DMS 273 (cell line): ENCODE results near the gene MED8.

ENCODE experiments used
- DNase-seq: peaks from one replicate; lab custom pipeline; 2025; ENCODE audit not compliant: unreplicated experiment; lab: John Stamatoyannopoulos, UW

The MED8 gene

DNA sequence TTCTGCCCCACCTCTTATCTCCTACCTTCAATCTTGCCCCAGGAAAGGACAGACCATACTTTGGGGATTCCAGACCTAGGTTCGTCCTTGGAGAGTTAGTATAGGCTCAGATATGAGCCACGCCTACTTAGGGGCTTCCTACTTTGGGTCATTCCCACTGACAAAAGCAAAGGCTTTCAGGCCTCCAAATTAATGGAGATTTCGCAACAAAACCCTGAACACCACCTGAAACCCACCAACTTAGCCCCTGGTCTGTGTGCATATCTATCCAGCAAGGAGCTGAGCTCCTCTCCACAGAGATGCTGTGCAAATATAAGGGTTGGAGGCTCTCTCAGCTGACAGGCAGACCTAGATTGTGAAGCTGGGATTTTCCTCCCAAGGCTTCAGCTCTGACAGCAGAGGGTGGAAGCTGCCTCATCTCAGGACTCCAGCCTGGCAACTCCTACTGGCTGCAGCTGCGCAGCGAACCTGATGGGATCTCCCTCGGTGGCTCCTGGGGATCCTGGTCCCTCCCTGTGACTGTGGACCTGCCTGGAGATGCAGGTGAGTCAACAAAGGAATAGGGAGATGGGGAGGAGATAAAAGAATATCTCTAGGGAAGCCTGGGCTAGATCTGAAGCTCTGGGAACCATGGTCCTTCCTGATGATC is 49.9 kb downstream of the MED8 start:
- no peak for DNase-seq

DNA sequence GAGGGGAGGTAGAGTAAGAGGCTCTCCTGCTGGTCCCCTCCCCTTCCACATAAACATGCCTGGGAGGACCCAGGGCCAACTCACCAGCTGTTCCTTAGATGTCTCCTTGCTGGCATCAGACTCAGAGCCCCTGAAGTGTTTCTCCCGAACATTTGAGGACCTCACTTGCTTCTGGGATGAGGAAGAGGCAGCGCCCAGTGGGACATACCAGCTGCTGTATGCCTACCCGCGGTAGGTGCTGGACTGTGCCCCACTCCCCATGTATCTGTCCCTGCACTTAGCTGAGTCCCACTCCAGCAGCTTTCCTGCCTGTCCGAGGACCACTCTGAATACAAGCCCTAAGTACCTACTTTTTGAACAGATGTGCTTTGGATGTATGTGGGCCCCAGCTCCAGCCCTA is 51.6 kb downstream of the MED8 start:
- DNase-seq = no peak

DNA sequence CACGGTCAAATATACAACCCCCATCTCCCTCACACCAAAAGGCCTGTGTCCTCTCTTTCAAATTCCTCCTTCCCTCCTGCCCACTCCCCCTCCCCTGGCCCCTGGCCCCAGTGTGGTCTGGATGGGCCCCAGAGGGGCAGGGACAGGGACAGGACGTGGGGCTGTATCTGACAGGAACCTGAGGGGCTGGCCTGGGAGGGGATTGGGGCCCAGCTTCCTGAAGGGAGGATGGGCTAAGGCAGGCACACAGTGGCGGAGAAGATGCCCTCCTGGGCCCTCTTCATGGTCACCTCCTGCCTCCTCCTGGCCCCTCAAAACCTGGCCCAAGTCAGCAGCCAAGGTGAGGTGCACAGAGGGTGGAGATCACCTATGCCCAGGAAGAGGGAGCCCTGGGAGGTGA is 52.0 kb downstream of the MED8 start, which contains the start of gene MPL:
TSS of gene MPL (plus strand) at position 231 of the 400 bp plus-strand sequence. CDS start at position 262, 31 bp downstream.
- DNase-seq = no peak

DNA sequence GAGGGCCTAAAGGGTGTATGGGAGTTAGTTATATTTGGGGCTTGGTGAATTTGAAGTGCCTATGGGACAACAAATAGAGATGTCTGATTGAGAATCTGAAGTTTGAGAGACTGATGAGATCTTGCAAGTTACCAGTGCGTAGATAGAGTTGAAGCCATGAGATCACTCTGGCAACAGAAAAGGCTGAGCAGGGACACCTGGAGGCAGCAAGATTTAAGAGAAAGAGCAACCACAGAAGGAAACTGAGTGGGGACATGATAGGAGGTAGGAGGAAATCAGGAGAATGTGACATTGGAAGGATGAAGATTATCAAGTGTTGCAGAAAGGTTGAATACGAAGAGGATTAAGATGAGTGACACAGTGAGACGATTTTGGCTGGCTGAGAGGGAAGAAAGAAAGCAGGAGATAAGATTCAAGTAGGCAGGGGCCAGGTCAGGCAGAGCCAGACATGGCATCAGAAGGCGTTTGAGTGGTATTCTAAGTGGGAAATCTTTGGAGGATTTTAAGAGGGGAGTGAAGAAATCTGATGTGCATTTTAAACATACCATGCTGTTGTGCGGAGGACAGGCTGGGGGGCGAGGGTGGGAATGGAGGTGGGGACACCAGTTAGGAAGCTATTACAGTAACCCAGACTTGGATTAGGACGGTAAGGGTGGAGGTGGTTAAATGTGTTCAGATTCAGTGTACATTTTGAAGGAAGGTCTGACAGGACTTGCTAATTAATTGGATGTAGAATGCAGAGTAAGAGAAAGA is 55.0 kb downstream of the MED8 start:
- no peak for DNase-seq
